Measurements from ENCODE around the gene AGBL5. TPM values are rescaled to one million over a fixed set of nuclear protein-coding genes. Genes with fewer than 3 reads are reported as not detected.

AGBL5 gene
- total and polyA plus RNA-seq, 8 donors = 12.0 to 54.5 (median 50.2) TPM

- peaks cover 0 to 48% of the 10 kb centered on the region in 2 donors for H3K36me3 ChIP-seq
- no peak for ATAC-seq
- no peak for TF ChIP-seq CTCF (IDR thresholded peaks at IDR 0.05)
- no peaks in the 10 kb centered on the region for H3K27me3 ChIP-seq
- H3K4me1 ChIP-seq = peaks cover 2 to 10% of the 10 kb centered on the region in 2 donors
- intact Hi-C loops (cut with DNase I) = no loop called here
- no peak for DNase-seq
- no peak overlapping the region for H3K27ac ChIP-seq
- H3K4me3 ChIP-seq = no peak overlapping the region
- no peaks in the 10 kb centered on the region for H3K9me3 ChIP-seq
Measured at GRCh38 chr2:27027211-27027651, 24.2 kb upstream of the AGBL5 start.

- peaks cover 11 to 18% of the 10 kb centered on the region in 2 donors for H3K4me1 ChIP-seq
- no peaks in the 10 kb centered on the region for H3K9me3 ChIP-seq
- H3K27me3 ChIP-seq = no peaks in the 10 kb centered on the region
- no peak overlapping the region for H3K4me3 ChIP-seq
- H3K27ac ChIP-seq = no peak overlapping the region
- intact Hi-C loops (cut with DNase I) = no loop called here
- no peak for ATAC-seq
- TF ChIP-seq CTCF (IDR thresholded peaks at IDR 0.05) = no peak
- peaks cover 0 to 35% of the 10 kb centered on the region in 2 donors for H3K36me3 ChIP-seq
- DNase-seq = no peak
Measured at GRCh38 chr2:27029051-27029450, 22.4 kb upstream of the AGBL5 start.

GRCh38 chr2:27032495-27033252 is 18.8 kb upstream of the AGBL5 start, which contains the start of gene TMEM214:
TSS of gene TMEM214 (plus strand) at chr2:27032965. CDS start at chr2:27033016, 51 bp downstream.
- Histone ChIP-seq H3K27ac (peak within 1 kb of the TSS; percentile 82 to 84), H3K4me3 (peak within 1 kb of the TSS; percentile 92 to 95), H3K27me3 (no peaks in the 10 kb centered on the region), H3K4me1 (peaks cover 19 to 32% of the 10 kb centered on the region in 2 donors), H3K36me3 (peaks cover 3 to 34% of the 10 kb centered on the region in 2 donors), H3K9me3 (no peaks in the 10 kb centered on the region)
- ATAC-seq (peak; percentile 99), DNase-seq (peak; percentile 78 to 99 (median 91))
- intact Hi-C loops (cut with DNase I) = loop anchor here in 1 of 2 donors (10.0 kb wide), 1 partner anchor 52 kb away; the partner anchor contains the start of gene KHK
- peak in 1 of 2 donors; percentile 23 for TF ChIP-seq CTCF (IDR thresholded peaks at IDR 0.05)

GRCh38 chr2:27033253-27033852 is 18.1 kb upstream of the AGBL5 start:
- no peaks in the 10 kb centered on the region for H3K9me3 ChIP-seq
- no peaks in the 10 kb centered on the region for H3K27me3 ChIP-seq
- peaks cover 5 to 38% of the 10 kb centered on the region in 2 donors for H3K36me3 ChIP-seq
- intact Hi-C loops (cut with DNase I) = loop anchor here in 1 of 2 donors (10.0 kb wide), 1 partner anchor 51 kb away; the partner anchor contains the start of gene KHK
- ATAC-seq (peak; percentile 4), DNase-seq (no peak)
- peak overlapping the region; percentile 82 to 84 for H3K27ac ChIP-seq
- H3K4me1 ChIP-seq = peaks cover 19 to 32% of the 10 kb centered on the region in 2 donors
- H3K4me3 ChIP-seq = peak overlapping the region; percentile 92 to 95
- TF ChIP-seq CTCF (IDR thresholded peaks at IDR 0.05) = no peak

GRCh38 chr2:27038012-27038411 is 13.5 kb upstream of the AGBL5 start:
- intact Hi-C loops (cut with DNase I) = loop anchor here in 1 of 2 donors (10.0 kb wide), 1 partner anchor 47 kb away; the partner anchor contains the start of gene KHK
- Histone ChIP-seq H3K4me1 (peaks cover 15 to 22% of the 10 kb centered on the region in 2 donors), H3K27ac (no peak overlapping the region), H3K36me3 (peaks cover 5 to 85% of the 10 kb centered on the region in 2 donors), H3K4me3 (no peak overlapping the region), H3K9me3 (no peaks in the 10 kb centered on the region), H3K27me3 (no peaks in the 10 kb centered on the region)
- DNase-seq (no peak), ATAC-seq (no peak)
- TF ChIP-seq CTCF (IDR thresholded peaks at IDR 0.05) = no peak
